Right lung (tissue), 5 donors: ENCODE results near the gene ZBTB20. TPM values are rescaled to one million over a fixed set of nuclear protein-coding genes. Genes with fewer than 3 reads are reported as not detected.
A peak's percentile ranks its signal among the peaks of the same experiment; 100 is the strongest.

Experiments used
- DNase-seq, 2 donors: peaks; one replicate each; pipeline ENCODE4 v3.0.0-alpha.2; 2013
- polyA plus RNA-seq, 5 donors: library from polyadenylated mRNA; unstranded; fragments of 120-200 nt; gene quantifications; one replicate each; pipeline versions ENCODE4 v1.2.1 to v1.2.3, GENCODE V29; 2013; ENCODE audit warnings: inconsistent platforms in 1 of 5, low replicate concordance in 1 of 5; ENCODE audit not compliant: insufficient read length in 5 of 5, insufficient read depth in 1 of 5

Gene ZBTB20
- polyA plus RNA-seq, 5 donors = 0.86 to 5.4 (median 4.4) TPM

GRCh38 chr3:114447545-114447944 lies 699.5 kb downstream of the ZBTB20 start:
- DNase-seq = no peak

DNA sequence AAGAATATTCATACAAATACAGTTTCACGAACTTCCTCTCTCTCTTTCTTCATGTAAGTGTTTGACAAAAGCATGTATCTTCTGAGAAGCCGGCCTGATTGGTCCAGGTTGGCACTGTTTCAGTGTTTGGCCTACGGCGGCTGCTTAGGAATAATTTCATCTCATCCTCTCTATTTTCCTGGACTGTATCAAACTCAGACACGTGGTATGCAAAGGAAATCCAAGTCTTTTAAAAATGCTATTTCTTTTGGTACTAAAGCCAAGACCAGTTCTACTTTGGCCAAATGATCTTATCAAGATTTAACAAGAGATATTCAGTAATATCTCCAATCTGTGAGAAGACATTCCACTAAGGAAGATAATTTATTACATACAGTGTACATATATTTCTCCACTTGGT lies 700.5 kb downstream of the ZBTB20 start:
- DNase-seq = no peak

DNA sequence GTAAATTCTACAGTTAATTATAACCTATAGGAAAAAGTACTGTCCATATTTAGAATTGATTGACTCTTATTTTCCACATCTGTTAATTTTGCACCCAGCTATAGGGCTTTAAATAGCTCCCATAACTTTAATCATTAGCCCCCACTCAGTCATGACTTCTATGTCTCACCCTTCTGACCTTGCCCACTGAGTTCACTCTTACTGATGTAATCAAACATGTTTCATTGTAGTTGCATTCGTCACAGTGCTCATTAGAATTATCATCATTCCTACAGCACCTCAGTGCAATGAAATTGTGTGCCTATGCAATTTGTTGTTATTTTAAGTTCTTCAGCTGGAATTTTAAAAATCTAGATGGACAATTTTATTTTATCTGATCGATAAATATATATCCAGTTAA lies 701.9 kb downstream of the ZBTB20 start:
- no peak for DNase-seq

- DNase-seq = no peak
These were observed 702.9 kb downstream of the ZBTB20 start for GRCh38 chr3:114444216-114444615.

GRCh38 chr3:114442246-114442645 lies 704.8 kb downstream of the ZBTB20 start:
- no peak for DNase-seq

GRCh38 chr3:114441386-114441785 lies 705.7 kb downstream of the ZBTB20 start:
- no peak for DNase-seq

- DNase-seq = no peak
These were observed 706.4 kb downstream of the ZBTB20 start for GRCh38 chr3:114440700-114441099.

- no peak for DNase-seq
These were observed 707.8 kb downstream of the ZBTB20 start for GRCh38 chr3:114439284-114439683.

GRCh38 chr3:114437897-114438296 lies 709.2 kb downstream of the ZBTB20 start:
- no peak for DNase-seq

- no peak for DNase-seq
These were observed 710.9 kb downstream of the ZBTB20 start for GRCh38 chr3:114436182-114436581.

DNA sequence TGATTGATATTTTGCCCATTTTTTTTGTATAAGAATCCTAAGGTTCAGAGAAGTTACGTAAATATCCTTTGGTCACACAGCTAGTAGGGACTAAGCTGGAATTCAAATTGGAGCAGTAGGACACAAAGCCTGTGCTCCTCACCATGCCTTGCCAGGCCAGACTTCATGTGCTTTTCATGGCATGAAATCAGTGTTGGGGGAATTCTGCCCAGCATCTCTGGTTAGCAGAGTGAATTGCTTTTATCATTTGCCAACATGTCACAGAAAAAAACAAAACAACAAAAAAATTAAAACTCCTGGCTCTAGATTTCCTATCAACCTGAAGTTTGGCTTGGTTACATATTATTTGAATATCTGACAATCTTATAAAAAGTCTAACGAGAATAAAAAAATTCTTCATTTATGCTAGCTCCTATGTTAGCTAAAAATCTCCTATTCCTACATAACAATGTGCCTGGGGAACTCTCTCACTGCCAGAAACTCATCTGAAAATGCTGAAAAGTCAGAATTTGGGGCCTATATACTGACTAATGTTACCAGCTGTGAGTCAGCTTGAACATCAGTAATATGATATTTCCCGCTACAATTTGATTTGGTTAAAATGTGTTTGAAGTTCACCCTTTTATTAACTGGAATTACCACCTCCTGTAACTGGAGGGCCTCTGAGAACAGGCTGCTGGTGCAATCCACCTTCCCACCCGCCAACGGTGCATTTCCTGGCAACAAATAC lies 711.5 kb downstream of the ZBTB20 start:
- DNase-seq = no peak

- DNase-seq = no peak
These were observed 714.8 kb downstream of the ZBTB20 start for GRCh38 chr3:114432310-114432709.

DNA sequence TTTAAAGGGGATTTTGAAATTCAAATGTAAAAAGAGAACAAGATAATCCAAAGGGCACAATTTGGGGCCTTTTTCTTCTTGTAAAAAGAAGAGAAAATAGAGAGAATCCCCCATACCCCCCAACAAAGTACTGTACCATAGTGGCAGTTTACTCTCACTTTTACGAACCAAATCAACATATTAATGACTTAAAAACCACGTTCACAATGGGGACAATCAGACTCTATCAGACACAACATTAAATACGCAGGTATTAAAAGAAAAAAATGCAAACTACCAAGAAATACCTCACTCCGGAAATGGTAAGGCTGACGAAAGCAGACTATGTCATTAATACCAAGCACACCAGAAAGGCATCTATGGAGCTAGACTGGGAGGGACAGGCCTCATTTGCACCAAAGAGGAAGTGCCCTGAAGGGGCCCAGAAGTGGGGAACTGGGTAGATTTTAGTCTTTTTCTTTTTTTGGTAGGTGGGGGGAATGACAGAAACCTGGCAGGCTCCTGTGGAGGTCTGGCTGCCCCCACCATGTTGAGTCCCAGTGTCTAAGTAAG lies 719.0 kb downstream of the ZBTB20 start:
- DNase-seq = no peak

GRCh38 chr3:114427285-114428043 lies 719.6 kb downstream of the ZBTB20 start:
- DNase-seq = no peak

DNA sequence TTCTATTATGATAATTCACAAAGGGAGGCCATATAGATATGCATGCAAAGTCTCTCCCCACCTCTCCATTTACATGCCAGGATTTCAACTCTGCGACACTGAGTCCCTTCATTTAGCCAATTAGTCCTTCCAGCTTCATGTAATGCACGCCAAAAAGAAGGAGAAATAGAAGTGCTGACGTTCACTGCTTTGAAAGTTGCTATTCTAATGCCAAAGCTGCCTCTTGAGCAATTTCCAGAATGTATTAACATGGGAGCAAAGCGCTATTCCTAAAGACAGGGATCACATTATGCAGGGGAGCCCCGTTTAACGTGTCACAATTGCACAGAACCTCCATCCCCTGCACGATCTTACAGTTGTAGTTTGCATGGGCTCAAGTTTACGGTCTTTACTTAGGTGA lies 722.8 kb downstream of the ZBTB20 start:
- DNase-seq = no peak

GRCh38 chr3:114421204-114421603 lies 725.9 kb downstream of the ZBTB20 start:
- DNase-seq = no peak

DNA sequence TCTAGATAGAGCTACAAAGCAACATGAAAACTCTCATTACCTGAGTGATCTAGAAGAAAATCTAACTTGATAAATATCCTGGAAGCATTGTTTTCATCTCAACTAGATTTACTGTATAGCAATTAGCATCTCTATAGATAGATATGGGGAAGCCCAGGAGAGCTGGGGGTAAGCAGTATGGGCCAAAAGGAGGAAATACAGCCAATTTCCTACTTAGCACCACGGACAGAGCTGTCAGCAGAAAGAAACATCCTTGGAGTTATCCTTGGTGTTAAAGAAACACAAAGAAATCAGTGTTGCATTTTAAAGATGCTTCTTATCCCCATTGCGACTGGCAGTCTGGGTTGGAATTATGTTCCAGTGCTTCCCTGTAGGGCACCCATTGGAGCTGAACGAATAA lies 727.0 kb downstream of the ZBTB20 start:
- no peak for DNase-seq

DNA sequence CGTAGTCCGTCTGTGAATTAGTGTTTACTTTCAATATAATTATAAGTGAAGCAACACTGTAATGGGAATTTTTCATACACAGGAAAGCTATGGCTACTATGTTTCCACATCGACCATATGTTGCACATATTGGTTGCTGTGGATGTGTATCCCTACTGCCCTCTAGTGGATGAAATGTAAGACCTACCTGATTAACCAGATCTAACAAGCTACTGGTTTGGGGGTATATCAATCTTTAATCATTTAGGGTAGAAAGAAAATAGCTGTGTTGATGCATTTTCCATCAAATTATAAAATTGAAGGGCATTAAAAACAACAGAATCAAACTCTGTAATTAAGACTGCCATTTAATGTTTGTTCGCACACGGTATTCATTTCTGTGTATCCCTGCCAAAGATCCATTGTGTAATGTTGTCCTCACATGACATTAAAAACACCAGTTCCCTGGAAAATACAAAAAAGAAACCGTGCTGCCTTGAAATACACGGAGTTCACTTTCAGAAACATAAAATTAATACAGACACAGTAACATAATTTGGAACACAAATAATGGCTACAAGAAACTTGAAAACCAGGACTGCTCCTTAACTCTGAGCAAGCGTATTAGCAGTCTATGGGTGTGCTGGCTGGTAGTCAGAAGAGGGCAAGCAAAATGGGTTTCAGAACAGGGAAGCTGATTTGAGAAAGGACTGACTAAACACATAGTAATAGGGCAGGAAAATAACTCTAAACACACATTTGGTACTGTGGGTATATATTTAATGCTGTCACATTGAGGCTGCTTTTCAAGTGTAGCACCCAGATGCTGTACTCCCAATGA lies 728.2 kb downstream of the ZBTB20 start:
- peak; percentile 75 to 86 for DNase-seq

DNA sequence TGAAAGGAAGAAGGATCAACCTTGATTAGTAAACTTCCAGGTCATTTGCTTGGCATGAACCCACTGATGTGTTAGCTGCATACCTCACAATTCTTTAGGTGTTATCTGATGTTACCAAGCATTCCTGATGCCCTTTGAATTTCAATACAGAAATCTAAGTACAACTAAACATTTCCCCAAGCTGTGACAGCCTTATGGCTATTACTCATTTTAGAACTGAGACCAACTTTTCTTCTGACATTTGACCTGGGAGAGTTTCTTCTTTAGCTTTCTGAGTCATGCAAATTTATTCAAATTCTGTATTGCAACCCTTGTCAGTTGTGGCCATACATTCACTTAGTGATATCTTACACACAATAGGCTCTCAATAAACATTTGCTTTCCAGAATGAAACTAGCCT lies 729.0 kb downstream of the ZBTB20 start:
- no peak for DNase-seq

DNA sequence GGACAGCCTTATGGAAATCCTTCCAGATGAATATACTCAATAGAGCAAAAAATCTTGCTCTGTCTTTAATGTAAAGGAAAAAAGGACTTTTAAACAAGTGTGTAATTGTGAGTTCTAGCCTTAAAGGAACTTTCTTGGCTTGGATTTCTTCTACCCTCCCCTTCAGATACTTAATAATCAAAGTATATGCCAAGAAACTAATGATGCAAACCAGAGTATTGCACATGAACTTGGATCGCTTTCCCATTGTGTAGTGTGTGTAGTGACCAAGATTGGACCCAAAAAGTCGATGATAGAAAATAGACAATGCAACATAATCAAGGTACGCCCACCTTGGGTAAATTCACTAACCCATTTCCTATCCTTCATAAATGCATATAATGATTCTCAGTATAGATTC lies 729.4 kb downstream of the ZBTB20 start:
- peak in 1 of 2 donors; percentile 40 for DNase-seq

GRCh38 chr3:114417265-114417664 lies 729.8 kb downstream of the ZBTB20 start:
- no peak for DNase-seq
